GM18507 (cell line): Measurements from ENCODE around the gene PCSK6.
"Not testable (repeated sequence)": the region's sequence is repeated elsewhere in the genome, so short reads cannot be mapped to it uniquely, and the experiment has no call there.

Experiments
- DNase-seq: peaks from one replicate; pipeline ENCODE4 v3.0.0; 2011; ENCODE audit warnings: low read depth; ENCODE audit not compliant: insufficient read length; ENCODE audit errors: extremely low spot score
- FAIRE-seq: peaks from 2 replicates; lab custom pipeline; 2011; peaks lifted over from hg19 to GRCh38; lab: Jason Lieb, UNC

The PCSK6 gene

DNA sequence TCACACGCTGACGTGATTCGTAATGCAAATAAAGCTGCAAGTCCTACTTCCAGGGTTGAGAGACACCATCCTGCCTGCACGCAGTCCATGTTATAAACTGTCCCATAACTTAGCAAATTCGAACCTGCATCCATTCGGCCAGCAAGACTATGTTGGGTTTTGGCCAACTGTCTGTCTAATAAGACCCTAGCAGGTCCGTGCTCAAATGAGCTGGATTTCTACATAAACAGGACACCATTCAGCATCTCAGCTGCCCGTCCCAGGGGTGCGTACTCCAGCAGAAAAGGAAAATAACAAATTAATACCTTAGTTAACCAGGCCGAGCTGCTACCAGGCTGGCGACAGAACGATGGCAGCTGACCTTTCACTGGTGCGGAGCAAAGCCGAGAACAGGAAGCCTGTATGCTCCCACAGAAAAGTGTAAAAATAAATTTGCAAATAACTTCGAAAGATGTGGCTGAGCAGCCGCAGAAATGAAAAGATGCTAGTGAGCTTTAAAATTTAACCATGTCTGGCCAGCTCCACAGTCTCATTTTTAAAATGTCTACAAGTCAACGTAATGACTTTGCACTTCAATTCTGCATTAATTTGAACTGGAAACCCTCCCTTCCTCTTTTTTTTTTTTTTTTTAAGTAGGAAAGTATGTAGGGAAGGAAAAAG is 97.4 kb downstream of the PCSK6 start:
- peak; percentile 15 for DNase-seq

DNA sequence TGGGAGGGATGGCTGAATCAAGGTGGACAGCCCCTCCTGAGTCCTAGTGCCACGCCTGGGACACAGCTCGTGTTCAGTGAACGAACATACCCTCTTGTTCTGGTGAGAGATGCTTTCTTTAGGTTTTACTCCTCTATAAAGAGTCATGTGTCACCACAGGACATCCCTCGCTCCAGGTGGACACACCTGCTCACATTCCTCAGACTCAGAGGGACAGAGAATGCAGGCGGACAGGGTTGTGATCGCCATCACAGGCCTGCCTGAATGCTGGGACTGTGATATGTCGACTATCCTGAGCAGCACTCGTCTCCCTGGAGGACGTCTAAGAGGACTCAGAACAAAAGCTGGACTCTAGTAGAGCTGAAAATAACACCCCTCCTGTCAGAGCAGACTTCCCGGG is 98.1 kb downstream of the PCSK6 start:
- FAIRE-seq (no peak), DNase-seq (no peak)

More for the DNA sequence above, 97.4 kb downstream of the PCSK6 start:
- peak; percentile 74 for FAIRE-seq

DNA sequence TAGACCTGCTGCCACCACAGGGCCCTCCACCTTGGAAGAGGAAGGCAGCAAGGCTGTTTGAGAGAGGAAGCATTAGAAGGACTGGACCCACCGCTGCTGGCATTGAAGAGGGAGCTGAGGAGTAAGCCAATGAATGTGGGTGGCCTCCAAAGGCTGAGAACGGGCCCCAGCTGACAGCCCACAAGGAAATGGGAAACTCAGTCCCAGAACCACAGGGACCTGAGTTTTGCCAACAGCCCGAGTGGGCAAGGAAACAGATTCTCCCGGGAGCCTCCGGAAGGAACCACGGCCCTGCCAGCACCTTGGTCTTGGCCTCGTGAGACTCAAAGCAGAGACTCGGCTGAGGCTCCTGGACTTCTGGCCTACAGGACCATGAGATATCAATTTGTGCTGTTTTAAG is 99.0 kb downstream of the PCSK6 start:
- FAIRE-seq: no peak
- DNase-seq: no peak

DNA sequence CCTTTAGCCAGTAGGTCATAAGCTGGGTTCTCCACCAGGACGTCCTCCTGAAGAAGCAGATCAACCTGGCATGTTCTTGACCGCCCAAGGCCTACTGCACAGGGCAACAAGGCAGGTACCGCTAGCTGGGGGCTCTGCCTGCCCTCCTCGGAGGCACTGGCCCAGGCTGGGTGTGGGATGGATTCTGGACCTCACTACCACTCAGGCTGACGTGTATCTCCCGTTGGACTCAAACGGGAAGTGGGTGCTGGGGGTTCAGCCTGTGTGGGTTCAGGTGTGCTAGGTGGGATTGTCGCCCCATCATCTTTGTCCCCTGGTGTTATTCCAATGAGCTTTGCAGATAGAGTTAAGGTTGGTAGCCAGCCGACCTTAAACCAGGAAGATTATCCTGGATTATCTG is 99.4 kb downstream of the PCSK6 start:
- no peak for FAIRE-seq

DNA sequence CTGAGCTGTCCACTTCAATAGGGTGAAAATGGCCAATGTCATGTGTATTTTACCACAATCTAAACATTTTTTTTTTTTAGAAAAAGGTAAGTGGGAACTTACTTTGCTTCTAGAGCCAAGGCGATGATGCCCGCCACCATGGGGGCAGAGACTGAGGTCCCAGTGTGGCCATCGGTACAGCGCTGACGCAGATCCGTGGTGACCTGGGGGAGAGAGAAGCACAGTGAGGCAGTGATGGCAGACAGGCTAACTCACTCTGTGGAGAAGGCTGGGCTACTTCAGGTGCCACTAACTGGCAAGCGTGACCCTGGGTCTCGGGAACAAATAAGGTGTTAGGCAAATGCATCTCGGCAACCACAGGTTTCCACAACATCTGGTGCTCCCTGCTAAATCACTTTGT is 100.1 kb downstream of the PCSK6 start:
- DNase-seq (no peak), FAIRE-seq (no peak)

More for the DNA sequence above, 99.4 kb downstream of the PCSK6 start:
- DNase-seq: no peak

DNA sequence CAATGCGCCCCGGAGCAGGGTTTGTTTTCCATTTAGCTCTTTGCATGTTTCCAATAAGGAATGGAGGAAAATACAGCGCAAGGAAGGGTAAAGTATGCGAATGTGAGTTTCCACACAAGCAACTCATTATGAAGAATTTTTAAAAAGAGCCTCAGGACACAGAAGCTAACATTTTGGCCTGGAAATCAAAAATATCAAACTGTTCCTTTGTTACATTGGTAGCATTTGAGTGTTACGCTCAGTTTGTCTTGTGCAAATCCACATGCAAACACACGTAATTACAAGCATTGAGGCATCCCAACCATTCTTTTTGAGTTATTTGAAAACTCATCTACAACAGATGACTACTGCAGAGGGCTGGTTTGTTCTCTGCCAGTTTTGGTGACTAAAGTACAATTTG is 101.5 kb downstream of the PCSK6 start:
- no peak for FAIRE-seq

DNA sequence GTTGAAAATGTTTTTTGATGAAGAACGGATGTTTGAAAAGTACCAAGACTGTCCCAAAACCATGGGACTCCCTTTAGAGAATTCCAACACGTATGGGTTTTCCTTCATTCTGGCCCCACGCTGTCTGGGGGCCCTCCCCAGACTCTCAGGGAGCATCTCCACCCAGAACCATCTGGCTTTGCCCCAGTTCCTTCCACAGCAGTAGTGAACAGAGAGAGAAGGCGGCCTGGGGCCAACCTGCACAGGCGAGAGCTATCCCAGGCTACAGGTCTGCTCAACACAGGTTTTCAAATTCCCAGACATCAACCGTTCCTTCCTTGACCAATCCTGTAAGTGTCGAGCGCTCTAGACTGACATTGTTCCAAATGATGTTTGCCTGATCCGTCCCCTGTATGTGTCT is 101.9 kb downstream of the PCSK6 start:
- FAIRE-seq (no peak), DNase-seq (no peak)

More for the DNA sequence above, 101.5 kb downstream of the PCSK6 start:
- DNase-seq: no peak

DNA sequence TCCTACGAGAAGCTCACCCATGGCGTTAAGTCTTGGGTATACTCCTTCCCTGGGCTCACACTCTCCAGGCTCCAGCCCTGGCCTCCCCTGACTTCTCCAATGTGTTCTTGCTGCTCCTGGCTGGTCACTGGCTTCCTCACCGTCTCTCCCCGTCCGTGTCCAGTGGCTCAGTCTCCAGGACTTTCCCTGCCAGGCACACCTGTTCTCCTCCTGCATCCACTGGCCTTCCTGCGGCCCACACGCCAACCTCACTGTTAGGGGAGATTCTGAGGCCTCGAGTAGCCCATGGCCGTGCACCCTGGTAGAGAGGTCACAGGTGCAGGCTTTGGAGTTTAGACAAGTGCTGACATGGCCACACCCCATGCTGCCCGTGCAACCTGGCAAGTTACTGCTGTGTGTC is 102.5 kb downstream of the PCSK6 start:
- FAIRE-seq (no peak), DNase-seq (no peak)

DNA sequence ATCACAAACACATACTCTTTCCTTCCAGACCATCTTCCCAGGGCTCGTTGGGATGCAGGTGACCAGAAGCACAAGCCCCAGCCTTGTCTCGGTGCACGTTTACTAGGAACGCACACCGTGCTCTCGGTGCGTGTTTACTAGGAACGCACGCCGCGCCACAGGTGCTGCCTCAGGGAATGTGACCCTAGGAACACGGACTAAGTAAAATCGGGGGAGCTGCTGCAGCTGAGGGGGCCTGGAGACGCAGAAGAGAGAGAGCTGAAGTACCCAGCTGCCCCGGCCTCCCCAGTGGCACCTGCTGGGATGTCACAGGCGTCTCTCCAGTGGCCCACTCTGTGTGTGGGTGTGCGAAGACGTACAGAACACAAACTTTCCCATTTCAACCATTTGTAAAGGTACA is 103.5 kb downstream of the PCSK6 start:
- DNase-seq (no peak), FAIRE-seq (no peak)

DNA sequence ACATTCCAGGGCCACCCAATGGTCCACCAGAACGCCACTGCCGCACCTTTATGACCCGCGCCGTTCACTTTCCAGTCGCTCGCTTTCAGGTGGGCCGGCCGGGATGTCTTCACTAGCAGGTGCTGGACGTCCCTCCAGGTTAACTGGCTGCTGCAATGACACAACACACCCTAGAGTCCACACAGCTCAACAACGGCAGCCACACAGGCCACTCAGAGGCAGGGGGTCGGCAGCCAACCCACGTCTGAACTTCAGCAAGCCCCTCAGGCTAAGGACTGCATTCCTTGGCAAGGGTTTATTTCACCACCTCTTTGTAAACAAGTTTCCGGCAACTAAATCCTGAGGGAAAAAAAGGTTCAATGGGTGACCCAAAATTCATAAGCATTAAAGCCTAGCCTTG is 105.2 kb downstream of the PCSK6 start:
- DNase-seq: no peak
- FAIRE-seq: no peak

DNA sequence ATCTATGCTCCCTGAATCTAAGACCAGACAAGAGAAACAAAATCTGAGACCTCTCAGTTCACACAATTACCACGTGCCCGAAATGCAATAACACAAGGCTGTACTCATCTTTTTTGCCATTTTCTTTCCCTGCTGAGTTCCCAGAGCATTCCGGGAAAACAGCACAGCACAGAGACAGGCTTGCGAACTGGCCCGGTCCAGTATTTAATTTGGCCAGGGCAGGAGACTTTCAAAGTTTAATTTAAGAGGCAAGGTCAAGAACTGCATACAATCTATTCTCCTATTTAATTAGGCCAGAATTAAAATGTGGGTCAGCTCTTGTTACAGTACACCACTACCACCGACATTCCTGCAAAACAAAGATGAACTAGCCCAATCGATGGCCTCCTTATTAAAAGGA is 107.0 kb downstream of the PCSK6 start:
- FAIRE-seq: no peak
- no peak for DNase-seq

DNA sequence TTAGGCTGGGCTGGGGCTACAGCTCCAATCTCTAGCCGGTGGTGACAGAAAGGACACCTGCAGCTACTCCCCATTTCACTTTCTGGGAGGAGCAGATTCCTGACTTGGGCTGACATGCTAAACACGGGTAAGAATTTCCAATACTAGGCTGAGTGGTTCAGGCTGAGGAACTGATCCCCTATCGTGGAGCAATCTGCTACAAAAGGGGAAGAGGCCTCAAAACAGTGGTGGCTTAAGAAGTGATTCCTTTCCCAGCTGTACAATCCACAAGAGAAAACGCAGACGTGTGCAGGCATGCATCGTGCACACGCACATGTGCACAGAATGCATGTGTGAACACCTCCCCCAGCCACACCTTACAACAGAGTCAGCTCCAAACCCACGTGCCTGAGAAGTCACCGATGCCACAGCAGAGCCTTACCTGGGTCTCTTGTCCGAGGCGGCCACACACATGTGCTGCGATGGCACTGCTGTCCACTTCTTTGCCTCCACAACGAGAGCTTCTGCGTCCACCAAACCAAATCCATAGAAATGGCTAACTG is 107.8 kb downstream of the PCSK6 start:
- FAIRE-seq: no peak
- DNase-seq: no peak

DNA sequence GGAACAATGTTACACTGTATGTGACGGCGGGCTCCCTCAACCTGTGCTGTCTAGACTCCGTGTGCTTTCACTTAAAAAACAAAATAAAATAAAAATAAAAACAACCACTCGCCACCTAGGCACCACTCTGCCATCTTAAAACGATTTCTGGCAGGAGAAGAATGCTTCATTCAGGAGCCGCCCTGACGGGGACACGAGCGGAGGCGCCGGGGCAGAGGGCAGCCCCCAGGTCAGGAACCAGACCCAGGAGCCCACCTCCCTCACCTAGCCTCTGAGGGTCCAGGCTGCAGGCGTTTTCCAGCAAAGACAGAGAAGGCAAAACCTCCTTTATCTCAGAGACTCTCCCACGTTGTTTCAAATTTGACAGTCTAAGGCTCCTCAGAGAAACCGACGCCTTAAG is 109.4 kb downstream of the PCSK6 start:
- DNase-seq: no peak
- no peak for FAIRE-seq

DNA sequence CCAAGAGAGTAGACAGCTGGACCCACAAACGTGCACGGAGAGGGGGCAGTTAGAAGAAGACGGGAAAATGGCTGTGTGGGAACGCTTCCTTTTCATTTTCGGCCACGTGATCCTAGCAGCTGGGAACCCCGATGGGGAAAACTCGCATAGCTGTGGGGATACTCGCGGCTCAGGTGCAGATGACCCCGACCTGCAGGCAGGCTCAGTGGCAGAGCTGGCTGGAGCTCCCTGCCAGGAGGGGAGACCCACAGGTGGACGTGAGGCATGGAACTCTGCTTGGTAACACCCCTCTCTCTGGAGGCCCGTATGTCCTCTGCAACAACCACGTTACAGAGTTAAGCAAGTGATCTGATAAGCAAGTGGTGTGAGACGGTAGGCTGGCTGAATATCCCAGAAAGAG is 109.9 kb downstream of the PCSK6 start:
- no peak for DNase-seq
- FAIRE-seq: no peak

DNA sequence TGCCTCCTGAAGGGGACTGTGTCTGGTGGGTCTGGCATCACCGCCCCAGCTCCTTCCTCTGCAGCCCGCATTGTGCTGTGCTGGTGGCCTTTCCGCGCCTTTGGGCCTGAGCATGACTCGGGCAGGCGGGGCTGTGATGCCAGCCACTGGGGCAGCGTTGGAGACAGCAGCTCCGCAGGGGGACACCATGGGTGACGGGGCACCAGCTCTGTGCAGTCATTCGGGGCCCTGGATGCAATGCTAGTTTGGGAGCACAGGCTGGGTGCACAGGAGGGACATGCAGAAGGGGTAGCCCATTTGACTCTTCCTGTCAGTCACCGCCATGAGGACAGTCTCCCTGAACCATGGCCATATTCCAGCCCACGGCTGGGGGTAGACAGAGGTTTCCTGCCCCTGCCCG is 110.6 kb downstream of the PCSK6 start:
- FAIRE-seq (no peak), DNase-seq (no peak)

DNA sequence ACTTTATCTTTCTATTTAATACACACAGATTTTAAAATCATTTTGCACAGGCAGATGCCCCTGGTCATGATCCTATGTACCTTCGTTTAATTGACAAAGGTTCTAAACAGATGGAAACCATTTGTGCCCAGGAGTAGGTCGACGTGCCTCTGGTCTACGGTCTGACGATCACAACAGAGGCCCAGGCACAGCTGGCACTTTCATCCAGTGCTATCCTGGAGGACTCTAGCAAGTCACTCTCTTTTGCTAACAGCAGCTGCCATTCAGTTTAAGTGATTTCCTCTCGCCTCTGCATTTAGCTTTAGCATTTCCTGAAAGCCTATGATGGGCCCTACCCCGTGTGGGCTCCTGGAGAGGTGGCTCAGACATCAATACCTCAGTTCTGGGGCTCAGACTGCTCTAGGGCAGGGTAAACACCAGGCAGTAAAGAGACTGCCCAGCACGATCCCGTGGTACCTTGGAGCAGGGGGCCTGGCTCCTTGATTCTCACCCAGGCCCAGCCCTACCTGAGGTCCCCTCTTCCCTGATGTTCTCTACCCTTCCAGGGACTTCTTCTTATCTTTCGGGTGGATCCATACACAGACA is 111.2 kb downstream of the PCSK6 start:
- FAIRE-seq: no peak
- no peak for DNase-seq

DNA sequence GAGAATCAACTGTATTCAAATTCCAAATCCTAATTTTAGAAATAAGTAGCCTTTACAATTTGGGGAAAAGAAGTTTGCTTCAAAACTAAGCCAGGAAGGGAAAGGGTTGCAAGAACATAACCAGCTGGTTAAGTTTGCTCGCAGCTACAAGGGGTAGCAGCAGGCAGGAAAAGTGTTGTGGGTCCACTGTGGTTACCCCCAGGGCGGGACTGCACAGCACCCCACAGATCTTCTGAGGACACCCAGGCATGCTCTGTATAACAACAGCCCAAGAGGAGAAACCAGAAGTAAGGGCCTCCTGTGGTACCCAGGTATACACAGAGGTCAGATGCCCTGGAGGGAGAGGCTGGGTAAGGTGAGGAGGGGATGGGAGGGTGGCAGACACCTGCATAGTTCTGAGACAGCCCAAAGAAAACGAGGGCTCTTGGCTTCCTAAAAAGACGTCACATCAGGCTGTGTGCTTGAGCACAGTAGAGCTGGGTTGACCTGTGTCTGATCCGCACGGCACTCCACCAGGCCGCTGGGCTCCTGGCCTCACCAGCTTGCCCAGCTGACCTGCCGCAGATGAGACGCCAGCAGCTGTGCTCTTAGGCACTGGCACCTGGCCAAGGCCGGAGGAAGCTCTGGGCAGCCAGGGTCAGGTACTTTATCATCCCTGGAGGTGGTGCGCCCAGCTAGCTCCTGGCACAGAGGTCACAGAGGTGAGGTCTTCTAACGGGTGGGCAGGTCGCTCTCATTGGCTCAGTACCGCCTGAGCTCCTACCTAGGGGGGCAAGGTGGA is 112.7 kb downstream of the PCSK6 start:
- no peak for FAIRE-seq
- no peak for DNase-seq

DNA sequence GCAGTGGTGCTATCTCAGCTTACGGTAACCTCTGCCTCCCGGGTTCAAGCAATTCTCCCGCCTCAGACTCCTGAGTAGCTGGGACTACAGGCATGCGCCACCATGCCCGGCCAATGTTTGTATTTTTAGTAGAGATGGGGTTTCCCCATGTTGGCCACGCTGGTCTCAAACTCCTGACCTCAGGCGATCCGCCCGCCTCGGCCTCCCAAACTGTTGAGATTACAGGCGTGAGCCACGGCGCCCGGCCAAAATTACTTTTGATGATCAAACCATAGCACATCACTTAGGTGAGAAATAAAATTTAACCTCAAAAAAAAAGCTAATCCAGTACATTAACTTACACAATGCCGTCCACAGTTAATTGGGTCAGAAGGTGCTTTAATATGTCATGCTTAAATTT is 114.5 kb downstream of the PCSK6 start:
- not testable (repeated sequence) for DNase-seq, FAIRE-seq

DNA sequence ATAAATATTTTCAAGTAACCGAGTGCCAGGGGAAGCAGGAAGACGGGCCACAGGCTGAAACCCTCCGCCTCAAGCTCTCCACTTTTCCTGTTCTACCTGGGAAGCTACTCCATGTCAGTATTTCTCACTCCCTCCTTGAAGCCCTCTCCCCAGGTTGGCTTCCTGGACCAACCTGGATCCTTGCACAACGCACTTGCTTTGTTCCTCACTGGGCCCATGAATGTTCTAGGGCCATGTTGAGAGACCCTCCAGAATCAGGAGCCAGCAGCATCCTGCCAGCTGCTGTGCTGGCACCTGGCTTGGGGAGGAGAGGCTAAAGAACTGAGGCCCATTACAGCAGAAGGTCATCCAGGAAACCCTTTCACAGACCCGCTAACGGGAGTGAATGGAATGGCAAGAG is 115.2 kb downstream of the PCSK6 start:
- no peak for DNase-seq
- no peak for FAIRE-seq

DNA sequence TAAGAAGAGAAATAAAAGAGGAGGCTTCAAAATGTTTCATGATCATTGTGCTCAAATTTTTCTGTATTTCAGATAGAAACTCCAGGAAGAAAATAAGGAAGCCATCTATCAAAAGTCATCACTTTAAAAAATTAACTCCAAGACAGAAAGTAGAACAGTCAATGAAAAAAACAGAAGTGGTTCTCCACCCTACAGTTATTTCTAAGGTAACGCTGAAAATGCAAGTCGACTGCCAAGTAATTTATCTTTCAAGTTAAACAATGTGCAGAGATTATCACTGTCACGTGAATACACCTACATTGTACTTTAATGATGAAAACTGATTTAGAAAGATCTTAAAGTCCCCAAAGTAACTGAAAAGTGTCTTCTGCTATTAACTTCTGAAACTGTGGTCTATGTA is 115.9 kb downstream of the PCSK6 start:
- FAIRE-seq: no peak
- DNase-seq: no peak
